ENCODE data around the gene LRRC66.

The LRRC66 gene

DNA sequence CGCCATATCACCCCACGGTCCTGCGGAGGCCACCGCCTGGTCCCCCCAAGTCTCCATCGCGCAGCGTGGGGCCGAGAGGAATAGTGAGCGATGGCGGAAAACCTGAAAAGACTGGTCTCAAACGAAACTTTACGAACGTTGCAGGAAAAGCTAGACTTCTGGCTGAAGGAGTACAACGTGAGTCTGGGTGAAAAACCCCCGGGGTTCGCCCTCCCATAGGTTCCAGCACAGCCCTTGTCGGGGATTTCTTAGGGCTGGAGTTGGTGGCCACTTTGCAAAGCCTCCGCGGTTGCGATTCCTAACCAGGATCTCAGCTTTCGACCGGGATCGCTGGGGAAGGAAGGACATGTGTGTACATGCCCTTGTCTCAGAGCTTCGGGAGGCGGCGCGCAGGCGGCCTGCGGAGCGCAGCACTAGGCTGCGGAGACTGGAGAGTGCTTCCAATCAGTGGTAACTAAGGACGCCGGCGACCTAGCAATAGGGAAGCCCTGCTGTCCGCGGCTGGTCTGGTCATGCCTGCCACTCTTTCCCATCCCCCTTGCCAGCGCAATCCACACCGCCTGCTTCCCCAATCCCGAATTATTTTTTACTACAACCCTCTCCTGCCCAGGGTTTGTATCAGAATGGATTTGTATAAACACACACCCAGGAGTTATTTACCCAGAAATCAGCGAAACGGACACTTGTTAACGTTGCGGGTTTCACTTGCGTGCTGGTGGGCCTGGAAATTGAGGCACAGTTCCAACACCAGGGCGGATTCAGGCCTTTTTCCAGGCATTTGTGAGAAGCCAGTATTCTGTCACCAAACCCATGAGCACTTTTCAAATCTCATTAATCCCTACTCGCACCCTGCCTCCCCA is 31.7 kb upstream of the LRRC66 start:
- TF ChIP-seq, protein P1, sequence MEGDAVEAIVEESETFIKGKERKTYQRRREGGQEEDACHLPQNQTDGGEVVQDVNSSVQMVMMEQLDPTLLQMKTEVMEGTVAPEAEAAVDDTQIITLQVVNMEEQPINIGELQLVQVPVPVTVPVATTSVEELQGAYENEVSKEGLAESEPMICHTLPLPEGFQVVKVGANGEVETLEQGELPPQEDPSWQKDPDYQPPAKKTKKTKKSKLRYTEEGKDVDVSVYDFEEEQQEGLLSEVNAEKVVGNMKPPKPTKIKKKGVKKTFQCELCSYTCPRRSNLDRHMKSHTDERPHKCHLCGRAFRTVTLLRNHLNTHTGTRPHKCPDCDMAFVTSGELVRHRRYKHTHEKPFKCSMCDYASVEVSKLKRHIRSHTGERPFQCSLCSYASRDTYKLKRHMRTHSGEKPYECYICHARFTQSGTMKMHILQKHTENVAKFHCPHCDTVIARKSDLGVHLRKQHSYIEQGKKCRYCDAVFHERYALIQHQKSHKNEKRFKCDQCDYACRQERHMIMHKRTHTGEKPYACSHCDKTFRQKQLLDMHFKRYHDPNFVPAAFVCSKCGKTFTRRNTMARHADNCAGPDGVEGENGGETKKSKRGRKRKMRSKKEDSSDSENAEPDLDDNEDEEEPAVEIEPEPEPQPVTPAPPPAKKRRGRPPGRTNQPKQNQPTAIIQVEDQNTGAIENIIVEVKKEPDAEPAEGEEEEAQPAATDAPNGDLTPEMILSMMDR (IDR thresholded peaks at IDR 0.05; ENCODE audit: extremely low read depth, missing control alignments) = no peak
- peak; percentile 70 for DNase-seq (ENCODE audit: low spot score)

DNA sequence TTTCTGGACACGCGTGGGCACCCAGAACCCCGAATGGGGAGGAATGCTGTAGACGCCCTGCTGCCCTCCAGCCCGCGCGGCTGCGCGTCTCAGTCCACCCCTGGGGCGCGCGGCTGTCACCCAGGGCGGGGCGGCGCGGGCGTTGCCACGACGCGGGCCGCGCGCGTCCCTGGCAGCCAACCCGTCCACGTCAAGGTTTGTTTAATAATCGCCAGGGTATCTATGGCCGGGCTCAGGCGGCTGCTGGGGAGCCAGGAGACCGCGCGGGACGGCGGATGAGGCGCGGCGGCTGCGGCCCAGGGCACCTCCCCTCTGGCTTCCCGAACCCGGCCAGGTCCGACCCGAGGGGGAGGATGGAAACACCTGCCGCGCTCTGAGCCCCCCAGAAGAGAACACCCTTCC is 31.1 kb upstream of the LRRC66 start, which contains the start of gene SPATA18:
Gene SPATA18, plus strand, starts transcription at position 92 of the 402 bp plus-strand sequence. CDS start 401 bp downstream, outside the sequence.
- peak; percentile 62 for DNase-seq (ENCODE audit: low spot score)
- TF ChIP-seq, protein P1 (IDR thresholded peaks at IDR 0.05; ENCODE audit: extremely low read depth, missing control alignments) = no peak

DNA sequence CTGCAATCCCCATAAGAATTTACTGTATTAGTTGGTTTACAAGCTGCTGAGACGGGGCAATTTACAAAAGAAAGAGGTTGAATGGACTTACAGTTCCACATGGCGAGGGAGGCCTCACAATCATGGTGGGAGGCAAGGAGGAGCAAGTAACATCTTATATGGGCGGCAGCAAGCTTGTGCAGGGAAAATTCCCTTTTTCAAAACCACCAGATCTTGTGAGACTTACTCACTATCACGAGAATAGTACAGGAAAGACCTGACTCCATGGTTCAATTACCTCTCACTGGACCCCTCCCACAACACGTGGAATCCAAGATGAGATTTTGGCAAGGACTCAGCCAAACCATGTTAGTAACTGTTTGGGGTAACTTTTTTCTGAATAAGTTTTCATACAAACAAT is 29.1 kb upstream of the LRRC66 start:
- TF ChIP-seq, protein P1 (IDR thresholded peaks at IDR 0.05; ENCODE audit: extremely low read depth, missing control alignments) = no peak
- no peak for DNase-seq (ENCODE audit: low spot score)

DNA sequence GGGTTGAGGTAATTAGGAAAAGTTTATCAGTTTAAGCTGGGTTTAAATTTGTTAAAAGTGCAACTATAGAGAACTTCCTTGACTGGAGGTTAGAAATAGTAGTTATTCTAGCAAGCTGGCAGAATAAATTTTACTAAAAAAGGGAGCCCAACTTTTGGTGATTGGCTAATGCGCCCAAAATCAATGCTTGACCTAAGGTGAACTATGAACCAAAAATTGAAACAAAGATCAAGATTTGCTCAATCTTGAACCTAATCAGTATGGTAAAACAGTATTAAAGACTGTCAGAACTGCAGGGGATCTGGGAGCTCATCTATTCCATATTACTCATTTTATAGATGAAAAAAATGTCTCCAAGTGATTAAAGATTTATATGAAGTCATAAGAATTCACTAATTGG is 24.9 kb upstream of the LRRC66 start:
- DNase-seq (ENCODE audit: low spot score) = no peak
- TF ChIP-seq, protein P1 (IDR thresholded peaks at IDR 0.05; ENCODE audit: extremely low read depth, missing control alignments) = no peak

DNA sequence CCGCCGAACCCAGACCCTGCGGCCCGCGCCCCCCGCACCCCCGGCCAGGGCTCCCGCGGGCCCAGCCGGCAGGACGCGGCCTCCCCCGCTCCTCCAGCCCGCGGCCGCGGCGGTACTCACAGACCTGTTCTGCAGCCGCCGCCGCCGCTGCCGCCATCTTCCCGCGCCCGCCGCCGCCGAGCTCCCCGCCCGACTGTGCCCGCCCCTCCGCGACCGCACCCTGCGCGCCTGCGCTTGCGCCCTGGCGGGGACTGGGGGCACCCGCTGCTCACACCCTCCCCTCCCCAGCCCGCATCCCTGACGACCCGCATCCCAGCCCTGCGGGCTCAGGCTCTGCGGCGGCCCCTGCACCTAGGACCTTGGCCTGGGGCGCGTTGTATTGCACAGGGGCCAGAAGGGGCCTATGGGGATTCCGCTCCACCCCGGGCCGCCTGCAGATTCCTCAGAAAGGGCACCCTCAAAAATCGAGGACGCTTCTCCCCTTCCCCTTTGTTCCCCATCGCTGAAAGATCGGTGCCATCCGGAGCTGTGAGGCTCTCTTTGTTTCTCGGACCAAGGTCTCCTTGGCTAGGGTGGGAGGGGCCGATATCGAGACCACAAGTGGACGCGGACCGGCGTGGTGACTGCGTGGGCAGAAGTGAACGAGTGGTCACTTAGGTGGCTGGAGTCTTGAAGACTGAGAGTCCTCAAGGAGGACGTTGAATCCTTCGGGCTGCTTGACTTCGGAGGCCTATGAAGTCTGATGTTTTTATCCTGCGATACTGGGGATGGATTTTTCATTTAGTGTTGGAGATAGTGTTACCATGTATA is 18.1 kb upstream of the LRRC66 start, which contains the start of gene SGCB:
Gene SGCB, minus strand, starts transcription at position 197 of the 810 bp plus-strand sequence. Its CDS starts 40 bp downstream, at position 157.
- TF ChIP-seq, protein P1 (IDR thresholded peaks at IDR 0.05; ENCODE audit: extremely low read depth, missing control alignments) = no peak
- DNase-seq (ENCODE audit: low spot score) = peak; percentile 85

DNA sequence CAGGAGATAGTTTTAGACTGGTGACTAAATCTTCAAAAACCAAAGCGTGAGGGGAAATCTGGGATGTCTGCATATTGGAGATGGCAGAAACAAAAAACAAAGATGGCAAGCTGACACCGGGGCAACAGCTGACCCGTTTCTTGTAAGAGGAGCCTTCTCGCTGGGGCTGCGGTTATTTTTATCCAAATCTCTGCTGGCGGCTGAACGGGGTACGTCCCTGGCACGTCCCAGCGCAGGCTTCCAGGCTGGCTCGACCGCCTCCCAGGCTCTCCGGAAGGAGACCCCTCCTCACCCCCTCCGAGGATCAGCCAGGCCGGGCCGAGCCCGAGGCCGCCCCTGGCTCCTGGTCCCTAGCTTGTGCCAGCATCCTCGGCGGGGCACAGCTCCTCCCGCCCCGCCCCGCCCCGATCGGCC is 17.5 kb upstream of the LRRC66 start:
- DNase-seq (ENCODE audit: low spot score) = no peak

More for the DNA sequence above, 17.5 kb upstream of the LRRC66 start:
- TF ChIP-seq, protein P1 (IDR thresholded peaks at IDR 0.05; ENCODE audit: extremely low read depth, missing control alignments) = no peak
